HG02642 (cell line): ENCODE results near the gene SLC25A25.
"Not testable (repeated sequence)": the region's sequence is repeated elsewhere in the genome, so short reads cannot be mapped to it uniquely, and the experiment has no call there.

ENCODE experiments used
- ATAC-seq: cut with Tn5 transposase; IDR thresholded peaks from one replicate; pipeline ENCODE4 v1.9.1; 2021; ENCODE audit warnings: mild to moderate bottlenecking; ENCODE audit not compliant: unreplicated experiment, poor library complexity

Gene SLC25A25

GRCh38 chr9:128070874-128071273 lies 2.8 kb downstream of the SLC25A25 start:
- no peak for ATAC-seq

- not testable (repeated sequence) for ATAC-seq
Measured at GRCh38 chr9:128071475-128071874, 3.4 kb downstream of the SLC25A25 start.

DNA sequence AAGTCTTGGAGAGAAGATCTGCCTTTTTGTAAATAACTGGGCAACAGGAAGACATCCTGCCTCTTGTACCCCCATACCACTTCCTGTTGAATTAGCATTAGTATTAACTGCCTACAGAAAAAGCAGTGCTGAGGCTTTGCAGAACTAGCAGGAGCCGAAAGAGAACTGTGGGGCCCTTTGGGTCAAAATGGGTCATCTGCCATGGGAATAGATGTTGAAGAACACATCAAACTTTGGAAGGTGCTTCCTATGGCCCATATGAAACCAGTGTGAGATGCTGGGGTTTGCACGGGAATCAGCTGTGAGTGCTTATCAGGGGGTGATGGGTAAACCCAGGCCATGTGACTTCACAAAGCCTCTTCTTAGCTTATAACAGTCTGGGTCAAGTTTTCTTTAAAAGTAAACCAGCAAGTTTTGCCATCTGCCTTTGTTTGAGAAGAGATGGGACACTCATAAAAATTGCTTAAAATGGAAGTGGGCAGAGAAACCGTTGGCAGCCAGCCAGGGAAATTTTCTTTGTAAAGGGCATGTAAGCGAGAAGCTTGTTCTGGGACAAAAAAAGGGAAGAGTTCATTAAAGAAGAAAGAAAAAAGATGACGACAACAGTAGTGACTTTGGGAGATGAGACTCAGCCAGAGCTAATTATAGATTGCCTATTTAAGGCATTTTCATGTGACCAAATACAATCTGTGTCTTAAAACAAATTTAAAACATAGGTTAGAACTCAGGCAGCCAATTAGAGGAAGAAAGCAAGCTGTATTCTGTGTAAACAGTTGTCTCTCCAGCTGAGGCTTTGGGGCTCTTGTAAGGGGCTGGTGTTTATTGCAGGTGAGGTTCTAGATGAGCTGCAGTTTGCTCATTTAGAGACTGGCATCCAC lies 4.4 kb downstream of the SLC25A25 start:
- no peak for ATAC-seq

DNA sequence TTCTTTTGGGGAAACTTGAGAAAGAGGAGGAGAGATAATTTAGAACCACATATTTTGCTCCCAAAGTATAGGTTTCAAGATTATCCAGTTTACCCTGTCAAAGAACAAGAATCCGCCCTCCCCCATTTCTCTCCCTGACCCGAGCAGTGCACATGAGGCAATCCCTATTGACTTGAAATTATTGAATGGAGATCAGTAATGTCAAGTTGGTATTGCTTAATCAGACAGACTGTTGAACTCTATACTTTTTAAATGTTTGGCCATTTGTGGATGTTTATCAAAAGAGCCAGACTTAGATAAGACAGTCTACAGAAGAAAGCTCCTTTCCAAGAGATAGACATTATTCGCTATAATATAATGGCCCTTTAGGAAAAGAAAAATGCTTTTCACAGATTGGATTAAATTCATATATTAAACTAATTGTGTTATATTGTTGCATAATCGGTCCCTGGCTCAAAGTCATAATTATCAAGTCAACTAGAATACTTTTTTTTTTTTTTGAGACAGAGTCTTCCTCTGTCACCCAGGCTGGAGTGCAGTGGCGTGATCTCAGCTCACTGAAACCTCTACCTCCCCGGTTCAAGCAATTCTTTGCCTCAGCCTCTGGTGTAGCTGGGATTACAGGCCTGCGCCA lies 5.3 kb downstream of the SLC25A25 start:
- no peak for ATAC-seq

GRCh38 chr9:128077847-128078503 lies 9.9 kb downstream of the SLC25A25 start:
- ATAC-seq = no peak

GRCh38 chr9:128078504-128079434 lies 10.7 kb downstream of the SLC25A25 start:
- ATAC-seq = no peak

GRCh38 chr9:128080206-128080605 lies 12.2 kb downstream of the SLC25A25 start:
- no peak for ATAC-seq

GRCh38 chr9:128081056-128081455 lies 13.0 kb downstream of the SLC25A25 start:
- no peak for ATAC-seq

DNA sequence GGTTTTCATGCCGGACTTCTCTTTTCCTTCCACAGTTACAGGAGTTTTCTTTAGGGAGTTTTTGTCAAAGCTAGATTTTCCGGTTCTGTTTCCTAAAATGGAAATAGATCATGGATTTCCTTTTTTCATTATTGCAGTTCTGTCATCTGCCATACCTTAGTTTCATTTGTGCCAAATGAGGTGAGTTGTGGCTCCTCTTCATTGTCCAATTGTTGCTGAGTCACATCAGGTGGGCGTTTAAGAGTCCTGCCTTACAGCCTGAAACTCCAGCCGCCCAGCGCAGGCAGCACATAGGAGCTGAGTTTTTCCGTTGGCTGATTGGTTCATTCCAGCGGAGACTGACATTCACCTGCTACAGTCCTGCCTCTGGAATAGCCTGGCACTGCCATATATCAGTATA lies 14.1 kb downstream of the SLC25A25 start:
- no peak for ATAC-seq

- no peak for ATAC-seq
Measured at GRCh38 chr9:128084746-128085145, 16.7 kb downstream of the SLC25A25 start.

- no peak for ATAC-seq
Measured at GRCh38 chr9:128085943-128086342, 17.9 kb downstream of the SLC25A25 start.

GRCh38 chr9:128087262-128087661 lies 19.2 kb downstream of the SLC25A25 start:
- no peak for ATAC-seq

DNA sequence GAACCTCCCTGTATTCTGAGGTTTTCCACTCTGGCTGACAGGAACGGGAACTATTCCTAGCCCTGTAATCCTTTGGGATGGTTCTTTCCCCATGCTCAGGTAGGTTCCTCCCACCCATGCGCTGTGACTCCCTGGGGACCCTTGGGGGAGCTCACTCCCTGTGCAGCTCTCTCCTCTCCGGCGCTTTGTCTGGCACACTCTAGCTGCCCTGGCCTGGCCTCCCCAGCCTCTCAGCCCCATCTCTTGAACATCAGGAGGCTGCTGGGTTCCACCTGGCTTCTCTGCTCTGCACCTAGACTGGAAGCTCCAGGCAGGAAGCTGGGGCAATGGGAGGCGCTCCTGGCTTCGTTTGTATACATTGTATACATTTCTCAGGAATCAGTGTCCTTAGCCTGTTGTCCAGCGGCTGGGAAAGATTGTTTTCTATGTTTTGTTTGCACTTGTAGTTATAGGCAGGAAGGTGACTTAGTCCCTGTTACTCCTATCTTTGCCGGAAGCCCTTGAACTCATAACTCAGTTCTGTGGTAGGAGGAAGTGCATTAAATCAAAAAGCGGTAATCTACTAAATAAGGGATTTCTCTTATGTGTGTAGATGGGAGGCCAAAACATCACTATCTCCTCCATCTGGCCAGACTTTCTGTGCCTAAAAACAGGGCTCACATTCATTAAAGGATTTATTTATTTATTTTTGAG lies 20.4 kb downstream of the SLC25A25 start:
- no peak for ATAC-seq

DNA sequence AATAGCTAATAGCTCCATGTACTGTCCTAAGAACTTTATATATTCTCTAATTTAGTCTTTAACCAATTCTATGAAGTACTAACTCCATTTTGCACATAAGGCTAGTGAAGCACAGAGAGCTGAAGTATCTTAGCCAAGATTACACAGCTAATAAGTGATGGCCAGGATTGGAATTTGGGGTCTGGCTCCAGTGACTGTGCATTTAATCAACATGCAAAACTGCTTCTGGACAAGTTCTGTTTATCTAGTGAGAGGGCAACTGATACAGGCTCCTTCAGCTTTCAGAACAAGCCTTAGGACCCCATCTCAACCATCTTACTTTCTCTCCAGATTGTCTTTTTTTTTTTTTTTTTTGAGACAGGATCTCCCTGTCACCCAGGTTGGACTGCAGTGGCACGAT lies 21.3 kb downstream of the SLC25A25 start:
- no peak for ATAC-seq

- ATAC-seq = no peak
Measured at GRCh38 chr9:128091144-128091543, 23.1 kb downstream of the SLC25A25 start.

DNA sequence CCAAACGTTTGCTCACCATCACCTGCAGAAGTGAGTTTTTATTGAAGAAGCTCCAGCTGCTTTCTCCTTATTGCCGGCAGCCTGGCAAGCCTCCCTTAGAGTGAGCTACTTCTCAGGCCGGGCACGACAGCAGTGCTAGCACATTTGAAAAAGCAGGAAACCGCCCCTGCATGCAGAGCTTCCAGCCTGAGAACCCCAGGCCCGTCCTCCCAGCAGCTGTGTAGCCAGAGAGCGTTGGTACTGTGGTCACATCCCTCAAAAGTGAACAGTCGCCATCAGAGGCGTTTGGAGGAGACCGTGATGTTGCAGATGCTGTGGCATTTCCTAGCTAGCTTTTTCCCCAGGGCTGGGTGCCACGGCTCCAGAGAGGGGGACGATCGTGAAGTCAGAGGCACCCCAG lies 23.5 kb downstream of the SLC25A25 start:
- no peak for ATAC-seq

DNA sequence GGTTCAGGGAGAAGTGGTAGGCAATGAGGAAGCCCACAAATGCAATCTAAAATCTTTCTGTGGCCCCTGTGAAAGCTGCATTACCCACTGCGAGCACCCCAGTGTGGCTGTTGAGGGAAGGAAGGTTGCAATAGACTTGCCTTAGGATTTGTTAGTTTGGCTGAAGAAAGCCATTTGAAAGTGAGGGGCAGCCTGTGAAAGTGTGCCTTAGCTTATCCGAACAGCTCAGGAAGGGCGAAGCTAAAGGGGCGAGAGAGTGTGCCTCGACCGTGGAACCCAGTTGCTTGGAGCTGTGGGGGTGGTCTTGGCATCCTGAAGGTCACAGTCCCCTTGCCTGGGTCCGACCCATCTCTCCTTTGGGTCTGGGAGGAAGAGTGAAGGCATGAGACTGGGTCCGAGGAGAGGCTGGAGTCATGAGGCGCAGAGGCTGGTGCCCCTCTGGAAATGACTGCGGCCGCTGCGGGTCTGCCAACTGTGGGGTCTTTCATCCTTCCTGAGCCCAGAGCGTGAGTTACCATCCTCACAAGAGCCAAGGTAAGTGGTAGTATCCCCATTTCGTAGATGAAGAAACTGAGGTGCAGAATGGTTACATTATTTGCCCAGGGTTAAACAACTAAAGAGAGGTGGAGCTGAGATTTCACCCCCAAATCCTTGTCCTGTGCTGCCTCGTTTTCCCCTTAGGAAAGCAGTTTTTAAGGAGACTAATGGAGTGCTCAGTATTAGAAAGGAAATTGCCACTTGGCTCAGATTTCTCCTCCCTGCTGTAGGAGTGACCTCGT lies 24.4 kb downstream of the SLC25A25 start:
- no peak for ATAC-seq

DNA sequence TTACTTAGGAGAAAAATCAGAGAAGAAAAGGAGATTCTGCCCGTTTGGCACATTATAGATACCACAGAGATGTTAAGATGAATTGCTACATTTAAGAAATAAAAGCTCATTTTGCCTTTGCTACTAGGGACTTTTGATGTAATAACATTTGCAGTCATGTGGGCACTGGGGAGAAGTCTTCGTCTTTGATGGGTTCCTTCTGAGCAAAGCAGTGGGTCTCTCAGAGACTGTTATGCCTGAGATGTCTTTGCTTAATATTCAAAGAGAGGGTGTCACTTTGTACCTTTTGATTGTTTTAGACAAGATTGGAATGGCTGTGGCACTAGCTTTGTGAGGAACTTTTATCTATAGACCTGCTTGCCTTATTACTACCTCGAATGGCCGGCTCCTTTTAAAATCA lies 25.0 kb downstream of the SLC25A25 start:
- ATAC-seq = no peak
